GM18499 (cell line): ENCODE results near the gene AHDC1.

Source experiments
- ATAC-seq: cut with Tn5 transposase; IDR thresholded peaks from one replicate; pipeline ENCODE4 v1.9.1; 2021; ENCODE audit warnings: moderate number of reproducible peaks; ENCODE audit not compliant: insufficient read depth, unreplicated experiment

AHDC1 gene

GRCh38 chr1:27585684-27586083 is 18.3 kb downstream of the AHDC1 start:
- no peak for ATAC-seq

GRCh38 chr1:27584453-27584852 is 19.5 kb downstream of the AHDC1 start:
- no peak for ATAC-seq

GRCh38 chr1:27583479-27583878 is 20.5 kb downstream of the AHDC1 start:
- ATAC-seq, result no peak

GRCh38 chr1:27581823-27582243 is 22.1 kb downstream of the AHDC1 start:
- no peak for ATAC-seq

GRCh38 chr1:27577504-27578188 is 26.3 kb downstream of the AHDC1 start:
- ATAC-seq, result no peak

- no peak for ATAC-seq
These were observed 27.1 kb downstream of the AHDC1 start for GRCh38 chr1:27576806-27577227.

- ATAC-seq, result no peak
These were observed 28.1 kb downstream of the AHDC1 start for GRCh38 chr1:27575840-27576331.

- no peak for ATAC-seq
These were observed 28.8 kb downstream of the AHDC1 start for GRCh38 chr1:27574871-27575831.

GRCh38 chr1:27574001-27574781 is 29.8 kb downstream of the AHDC1 start:
- ATAC-seq, result no peak

- ATAC-seq, result no peak
These were observed 31.1 kb downstream of the AHDC1 start for GRCh38 chr1:27572679-27573426.

- no peak for ATAC-seq
These were observed 31.8 kb downstream of the AHDC1 start for GRCh38 chr1:27572019-27572678.

- ATAC-seq, result no peak
These were observed 32.4 kb downstream of the AHDC1 start for GRCh38 chr1:27571439-27572018.

- no peak for ATAC-seq
These were observed 33.2 kb downstream of the AHDC1 start for GRCh38 chr1:27570784-27571183.

GRCh38 chr1:27570356-27570755 is 33.6 kb downstream of the AHDC1 start:
- no peak for ATAC-seq

GRCh38 chr1:27569506-27570291 is 34.2 kb downstream of the AHDC1 start:
- ATAC-seq, result no peak

GRCh38 chr1:27569088-27569460 is 34.9 kb downstream of the AHDC1 start:
- no peak for ATAC-seq

GRCh38 chr1:27568300-27569087 is 35.5 kb downstream of the AHDC1 start:
- peak; percentile 59 for ATAC-seq

- no peak for ATAC-seq
These were observed 36.0 kb downstream of the AHDC1 start for GRCh38 chr1:27567971-27568299.
